HG02943 (cell line): Measurements from ENCODE around the gene SLC4A11.
"Not testable (repeated sequence)": the region's sequence is repeated elsewhere in the genome, so short reads cannot be mapped to it uniquely, and the experiment has no call there.

Source experiments
- ATAC-seq: cut with Tn5 transposase; IDR thresholded peaks from one replicate; pipeline ENCODE4 v1.9.1; 2021; ENCODE audit warnings: mild to moderate bottlenecking, low read depth, moderate library complexity; ENCODE audit not compliant: unreplicated experiment

SLC4A11 gene

DNA sequence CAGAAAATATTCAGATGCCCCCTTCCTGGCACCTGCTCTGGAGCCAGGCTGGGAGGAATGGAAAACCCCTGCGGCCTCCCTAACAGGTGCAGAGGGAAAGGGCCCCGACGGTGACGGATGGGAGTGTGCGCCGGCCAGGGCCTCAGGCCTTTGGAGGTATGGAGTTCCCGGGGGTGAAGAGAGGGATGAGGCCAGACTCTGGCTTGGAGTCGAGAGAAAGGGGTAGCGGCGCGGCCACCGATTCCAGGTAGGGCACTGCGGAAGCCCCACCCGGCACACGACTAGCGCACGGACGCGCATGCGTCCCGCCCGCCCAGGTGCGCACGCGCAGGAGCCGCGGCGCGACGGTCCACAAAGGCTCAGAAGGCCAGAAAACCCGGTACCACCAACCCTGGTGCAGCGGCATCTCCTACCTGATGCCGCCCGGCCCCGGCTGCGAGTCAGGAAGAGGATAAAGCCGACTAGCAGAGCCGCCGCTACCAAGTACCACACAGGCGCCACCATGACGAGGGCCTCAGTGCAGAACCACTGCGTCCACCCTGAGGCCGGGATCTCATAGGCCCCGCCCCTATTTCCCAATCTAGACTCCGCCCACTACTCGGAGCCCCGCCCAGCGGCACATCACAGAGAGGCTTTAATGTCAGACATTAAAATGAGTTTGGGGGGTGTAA lies 34.7 kb downstream of the SLC4A11 start, which contains the start of gene DDRGK1:
Gene DDRGK1 (minus strand): TSS at position 559 of the 671 bp plus-strand sequence. CDS start 55 bp downstream, at position 504.
- peak; percentile 76 for ATAC-seq

GRCh38 chr20:3203315-3204123 lies 35.5 kb downstream of the SLC4A11 start:
- ATAC-seq, result peak; percentile 8

GRCh38 chr20:3202965-3203314 lies 36.0 kb downstream of the SLC4A11 start:
- no peak for ATAC-seq

- ATAC-seq, result no peak
These were observed 38.8 kb downstream of the SLC4A11 start for GRCh38 chr20:3199976-3200755.

GRCh38 chr20:3199206-3199605 lies 39.8 kb downstream of the SLC4A11 start:
- ATAC-seq, result no peak

DNA sequence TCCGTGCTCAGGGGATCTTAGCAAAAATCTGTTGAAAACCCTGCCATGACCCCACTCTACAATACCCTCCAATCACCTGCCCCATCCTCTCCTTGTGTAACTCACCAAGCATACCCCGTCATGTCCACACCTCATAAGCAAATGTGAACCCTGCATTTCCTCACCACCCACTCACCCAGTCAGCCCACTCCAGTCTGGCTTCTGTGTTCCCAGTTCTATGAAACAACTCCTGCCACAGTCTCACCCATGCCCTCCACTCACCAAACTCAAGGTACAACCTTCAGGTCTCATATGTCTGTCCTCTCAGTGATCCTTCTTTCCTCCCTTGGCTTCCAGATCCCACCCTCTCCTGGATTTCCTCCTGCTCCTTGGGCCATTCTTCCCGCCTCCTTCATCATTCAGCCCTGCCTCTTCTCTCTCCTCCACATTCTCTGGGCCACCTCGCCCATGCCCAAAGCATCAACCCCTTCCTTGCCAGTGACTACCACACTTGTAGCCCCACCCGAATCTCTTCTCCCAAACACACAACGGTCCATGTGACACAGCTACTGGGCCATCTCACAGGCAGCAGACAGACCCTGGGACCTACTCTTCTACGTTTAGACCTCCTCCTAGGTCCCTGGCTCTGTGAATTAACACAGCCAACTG lies 43.3 kb downstream of the SLC4A11 start:
- no peak for ATAC-seq

GRCh38 chr20:3194617-3195280 lies 44.2 kb downstream of the SLC4A11 start:
- no peak for ATAC-seq

DNA sequence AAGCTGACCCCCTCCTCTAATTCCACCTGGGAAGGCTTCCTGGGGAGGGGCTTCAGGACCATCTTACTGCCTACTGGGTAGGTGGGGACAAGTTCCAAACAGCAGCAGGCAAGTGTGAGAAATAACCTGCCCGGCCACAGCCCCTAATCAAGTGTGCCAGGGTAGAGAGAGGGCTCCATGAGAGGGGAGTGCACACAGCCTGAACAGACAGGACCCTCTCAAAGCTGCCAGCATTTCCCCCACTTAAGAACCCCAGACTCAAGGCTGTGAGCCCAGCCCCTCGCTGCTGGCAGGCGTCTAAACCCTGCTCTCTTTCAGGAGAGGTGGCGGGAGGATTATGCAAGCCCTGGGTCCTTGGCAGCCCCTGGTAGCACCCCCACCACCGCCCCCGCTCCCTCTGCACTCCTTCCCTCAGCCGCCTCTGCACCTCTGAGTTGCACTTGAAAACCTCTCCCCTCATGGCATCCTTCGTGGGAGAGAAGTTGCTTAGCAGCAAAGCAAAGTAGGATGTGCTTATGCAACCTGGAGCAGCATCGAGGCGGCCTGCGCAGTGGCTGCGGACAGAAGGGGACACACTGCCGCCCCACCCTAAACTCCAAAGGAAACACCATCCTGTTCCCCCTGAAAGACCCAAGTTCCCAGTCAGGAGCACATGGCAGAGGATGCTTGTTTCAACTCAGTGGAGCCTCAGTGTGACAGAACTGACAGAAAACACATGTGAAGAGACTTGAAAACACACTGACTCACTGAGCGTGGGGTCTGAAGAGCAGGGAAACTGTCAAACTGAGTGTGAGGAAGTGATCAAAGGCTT lies 45.0 kb downstream of the SLC4A11 start:
- ATAC-seq, result no peak

GRCh38 chr20:3192226-3193015 lies 46.6 kb downstream of the SLC4A11 start:
- ATAC-seq, result no peak

DNA sequence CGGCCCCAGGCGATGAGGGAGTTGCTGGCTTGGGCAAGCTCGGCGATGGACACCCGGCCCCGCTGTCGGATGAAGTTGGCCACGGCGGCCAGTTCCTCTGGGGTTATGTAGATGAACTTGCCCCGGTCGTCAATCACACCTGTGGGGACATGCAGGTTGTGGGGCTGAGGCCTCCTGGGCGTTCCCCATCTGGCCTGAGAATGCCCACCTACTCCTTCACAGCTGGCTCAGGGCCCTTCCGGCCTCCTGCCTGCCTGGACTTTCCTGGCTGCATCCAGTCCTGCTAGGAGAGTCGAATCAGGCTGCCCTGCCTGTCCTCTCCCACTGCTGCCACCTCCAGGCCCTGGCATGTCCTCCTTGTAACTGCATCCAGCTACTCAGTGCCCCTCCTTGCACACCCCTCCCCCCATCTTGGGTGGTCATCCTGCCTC lies 48.3 kb downstream of the SLC4A11 start:
- no peak for ATAC-seq

DNA sequence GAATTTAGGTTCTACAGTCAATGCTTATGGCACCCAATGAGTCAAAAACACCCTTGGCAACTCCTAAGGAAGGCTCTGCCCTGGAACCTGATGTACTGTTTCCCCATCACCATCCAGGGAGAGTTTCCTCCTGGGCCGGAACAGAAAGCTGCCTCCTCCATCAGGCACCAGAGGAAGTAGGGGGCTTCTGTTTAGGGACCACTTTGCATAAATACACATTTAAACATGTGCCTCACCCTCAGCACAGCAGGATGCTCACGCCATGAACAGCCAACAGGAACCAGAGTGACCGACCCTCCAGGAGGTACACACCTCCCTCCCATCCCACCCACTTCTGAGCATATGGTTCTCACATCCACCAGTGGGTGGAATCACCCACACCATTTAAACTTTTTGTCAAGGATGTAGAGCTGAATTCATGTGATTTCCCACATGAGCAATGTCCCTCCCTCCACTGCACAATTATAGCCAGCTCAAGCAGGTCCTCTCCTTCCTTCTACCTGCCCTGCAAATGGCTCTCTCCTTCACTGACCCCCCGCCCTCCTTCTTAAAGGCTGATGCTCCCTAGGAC lies 49.3 kb downstream of the SLC4A11 start:
- no peak for ATAC-seq

DNA sequence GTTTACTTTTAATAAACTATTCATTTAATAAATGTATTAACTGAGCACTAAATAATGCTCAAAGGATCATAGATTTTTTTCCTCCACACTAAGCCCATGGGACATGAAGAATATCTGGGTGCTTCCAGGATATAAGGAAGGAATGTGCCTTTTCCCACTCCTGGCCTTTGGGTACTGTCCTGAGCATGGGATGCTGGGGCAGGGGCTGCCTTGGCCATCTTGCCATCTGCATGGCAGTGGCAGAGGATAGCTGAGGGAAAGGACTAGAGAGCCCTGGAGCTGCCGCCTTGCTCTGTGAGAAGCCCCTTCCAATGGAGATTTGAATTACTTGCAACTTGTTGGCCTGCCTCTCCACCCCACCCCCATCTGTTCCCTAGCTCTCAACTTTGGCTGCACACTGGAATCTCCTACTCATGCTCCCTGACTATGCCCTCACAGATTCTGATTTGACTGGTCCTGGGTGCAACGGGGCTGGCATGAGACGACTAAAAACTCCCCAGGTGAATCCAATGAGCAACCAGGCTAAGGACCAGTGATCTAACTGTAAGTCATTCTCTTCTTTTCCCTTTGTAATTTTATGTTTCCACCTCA lies 50.1 kb downstream of the SLC4A11 start:
- no peak for ATAC-seq

DNA sequence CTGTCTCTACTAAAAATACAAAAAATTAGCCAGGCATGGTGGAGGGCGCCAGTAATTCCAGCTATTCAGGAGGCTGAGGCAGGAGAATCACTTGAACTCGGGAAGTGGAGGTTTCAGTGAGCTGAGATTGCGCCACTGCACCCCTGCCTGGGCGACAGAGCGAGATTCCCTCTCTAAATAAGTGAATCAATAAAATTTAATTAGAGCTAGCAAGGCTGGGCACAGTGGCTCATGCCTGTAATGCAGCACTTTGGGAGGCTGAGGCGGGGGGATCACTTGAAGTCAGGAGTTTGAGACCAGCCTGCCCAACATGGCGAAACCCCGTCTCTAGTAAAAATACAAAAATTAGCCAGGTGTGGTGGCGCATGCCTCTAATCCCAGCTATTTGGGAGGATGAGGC lies 51.1 kb downstream of the SLC4A11 start:
- not testable (repeated sequence) for ATAC-seq

DNA sequence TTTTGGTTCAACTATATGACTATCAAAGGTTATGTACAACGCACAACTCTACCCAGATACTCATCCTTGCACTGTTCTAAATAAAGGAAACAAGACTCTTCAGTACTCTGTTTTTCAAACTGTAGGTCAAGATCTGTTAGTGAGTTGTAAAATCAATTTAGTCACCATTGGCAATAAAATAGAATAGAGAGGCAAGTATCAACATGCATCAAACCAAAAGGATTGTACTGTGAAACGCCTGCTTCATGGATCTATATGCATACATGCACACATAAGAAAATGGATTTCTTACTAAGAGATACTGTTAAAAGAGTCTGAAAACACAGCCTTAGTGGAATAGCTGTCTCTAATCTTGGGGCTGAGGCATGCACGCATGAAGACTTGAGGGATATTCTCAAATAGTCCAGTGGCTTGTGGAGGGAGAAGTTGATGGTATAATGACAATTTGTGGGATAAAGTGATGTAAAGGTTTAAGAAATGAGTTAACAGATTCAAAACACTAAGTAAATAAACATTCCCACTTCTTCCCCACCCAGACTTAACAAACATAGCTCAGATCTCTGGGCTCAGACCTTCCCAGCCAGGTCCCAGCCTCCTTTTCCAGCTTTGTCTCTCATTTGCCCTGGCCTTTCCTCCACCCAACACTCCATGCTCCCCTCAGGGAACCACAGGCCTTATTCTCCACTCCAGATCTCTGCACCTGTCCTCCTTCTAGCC lies 54.9 kb downstream of the SLC4A11 start:
- ATAC-seq, result no peak

DNA sequence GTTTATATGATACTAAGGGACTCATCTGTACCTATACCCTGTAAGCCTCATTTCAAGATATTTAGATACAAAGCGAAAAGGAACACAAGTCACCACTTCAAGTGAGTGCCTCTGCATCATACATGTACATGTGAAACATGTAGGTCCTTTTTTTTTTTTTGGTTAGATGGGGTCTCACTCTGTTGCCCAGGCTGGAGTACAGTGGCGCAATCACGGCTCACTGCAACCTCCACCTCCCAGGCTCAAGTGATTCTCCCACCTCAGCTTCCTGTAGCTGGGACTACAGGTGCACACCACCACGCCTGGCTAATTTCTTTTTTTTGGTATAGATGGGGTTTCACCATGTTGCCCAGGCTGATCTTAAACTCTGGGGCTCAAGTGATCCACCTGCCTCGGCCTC lies 56.6 kb downstream of the SLC4A11 start:
- ATAC-seq, result not testable (repeated sequence)

DNA sequence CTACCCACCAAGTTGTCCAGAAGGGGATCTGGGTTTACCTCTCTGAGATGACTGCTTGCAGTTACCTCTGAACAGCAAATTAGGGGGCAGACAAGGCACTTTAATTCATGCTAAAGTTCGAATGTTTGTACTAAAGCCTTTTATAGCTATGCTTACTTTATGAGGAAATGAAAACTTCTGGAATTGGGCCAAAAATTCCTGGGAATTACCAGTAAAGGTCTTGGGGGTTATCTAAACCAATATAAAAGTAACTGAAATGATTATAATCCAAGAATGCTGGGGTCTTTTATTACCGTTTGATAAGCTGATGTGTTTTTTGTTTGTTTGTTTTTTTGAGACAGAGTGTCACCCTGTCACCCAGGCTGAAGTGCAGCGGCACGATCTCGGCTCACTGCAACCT lies 57.7 kb downstream of the SLC4A11 start:
- no peak for ATAC-seq

- no peak for ATAC-seq
These were observed 58.7 kb downstream of the SLC4A11 start for GRCh38 chr20:3180319-3180718.
